WERI-Rb-1 (cell line): ENCODE data around the gene IST1.

Experiments
- DNase-seq: peaks from one replicate; pipeline ENCODE4 v3.0.0-alpha.2; 2020
- H3K27ac ChIP-seq: fragments of 250-450 bp; sonication (Bioruptor Pico); 2 replicates; pipeline ENCODE4 v1.5.1; 2020; ENCODE audit warnings: mild to moderate bottlenecking, moderate library complexity
- H3K27me3 ChIP-seq: fragments of 250-450 bp; sonication (Bioruptor Pico); 2 replicates; pipeline ENCODE4 v1.5.1; 2021; ENCODE audit warnings: mild to moderate bottlenecking, low read depth, moderate library complexity; ENCODE audit not compliant: insufficient read depth, severe bottlenecking
- H3K36me3 ChIP-seq: fragments of 250-450 bp; sonication (Bioruptor Pico); 2 replicates; pipeline ENCODE4 v1.5.1; 2020; ENCODE audit warnings: mild to moderate bottlenecking, moderate library complexity
- H3K4me3 ChIP-seq: 2 replicates; pipeline ENCODE4 v1.5.1; 2011; ENCODE audit warnings: low read depth, mild to moderate bottlenecking, control low read depth, low read length
- H3K9me3 ChIP-seq: fragments of 250-450 bp; sonication (Bioruptor Pico); 2 replicates; pipeline ENCODE4 v1.5.1; 2021; ENCODE audit warnings: mild to moderate bottlenecking, moderate library complexity; ENCODE audit not compliant: severe bottlenecking
- TF ChIP-seq, protein P1 (sequence below): IDR thresholded peaks from 2 replicates; pipeline ENCODE4 v1.5.1; 2011; ENCODE audit warnings: low read depth, mild to moderate bottlenecking, control low read depth, inconsistent platforms, low read length

Gene IST1

DNA sequence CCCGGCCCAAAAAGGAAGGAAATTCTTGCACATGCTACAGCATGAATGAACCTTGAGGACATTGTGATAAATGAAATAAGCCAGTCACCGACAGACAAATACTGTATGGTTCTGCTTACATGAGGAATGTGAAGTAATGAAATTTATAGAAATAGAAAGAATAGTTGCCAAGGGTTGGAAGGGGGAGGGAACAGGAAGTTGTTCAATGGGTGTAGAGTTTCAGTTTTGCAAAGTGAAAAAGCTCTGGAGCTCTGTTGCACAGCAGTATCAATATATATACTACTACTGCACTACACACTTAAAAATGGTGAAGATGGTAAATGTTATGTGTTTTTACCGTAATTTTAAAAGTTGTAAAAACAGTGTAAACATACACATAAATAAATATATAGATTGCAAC lies 61.2 kb downstream of the IST1 start:
- TF ChIP-seq, protein P1, sequence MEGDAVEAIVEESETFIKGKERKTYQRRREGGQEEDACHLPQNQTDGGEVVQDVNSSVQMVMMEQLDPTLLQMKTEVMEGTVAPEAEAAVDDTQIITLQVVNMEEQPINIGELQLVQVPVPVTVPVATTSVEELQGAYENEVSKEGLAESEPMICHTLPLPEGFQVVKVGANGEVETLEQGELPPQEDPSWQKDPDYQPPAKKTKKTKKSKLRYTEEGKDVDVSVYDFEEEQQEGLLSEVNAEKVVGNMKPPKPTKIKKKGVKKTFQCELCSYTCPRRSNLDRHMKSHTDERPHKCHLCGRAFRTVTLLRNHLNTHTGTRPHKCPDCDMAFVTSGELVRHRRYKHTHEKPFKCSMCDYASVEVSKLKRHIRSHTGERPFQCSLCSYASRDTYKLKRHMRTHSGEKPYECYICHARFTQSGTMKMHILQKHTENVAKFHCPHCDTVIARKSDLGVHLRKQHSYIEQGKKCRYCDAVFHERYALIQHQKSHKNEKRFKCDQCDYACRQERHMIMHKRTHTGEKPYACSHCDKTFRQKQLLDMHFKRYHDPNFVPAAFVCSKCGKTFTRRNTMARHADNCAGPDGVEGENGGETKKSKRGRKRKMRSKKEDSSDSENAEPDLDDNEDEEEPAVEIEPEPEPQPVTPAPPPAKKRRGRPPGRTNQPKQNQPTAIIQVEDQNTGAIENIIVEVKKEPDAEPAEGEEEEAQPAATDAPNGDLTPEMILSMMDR = no peak
- DNase-seq = no peak
- Histone ChIP-seq H3K4me3 (no peak overlapping the region), H3K27ac (no peak overlapping the region), H3K27me3 (no peaks in the 10 kb centered on the region), H3K36me3 (no peaks in the 10 kb centered on the region), H3K9me3 (no peaks in the 10 kb centered on the region)

- DNase-seq = peak; percentile 88
- no peak overlapping the region for H3K27ac ChIP-seq
Measured at GRCh38 chr16:71961066-71962039, 66.0 kb downstream of the IST1 start.

DNA sequence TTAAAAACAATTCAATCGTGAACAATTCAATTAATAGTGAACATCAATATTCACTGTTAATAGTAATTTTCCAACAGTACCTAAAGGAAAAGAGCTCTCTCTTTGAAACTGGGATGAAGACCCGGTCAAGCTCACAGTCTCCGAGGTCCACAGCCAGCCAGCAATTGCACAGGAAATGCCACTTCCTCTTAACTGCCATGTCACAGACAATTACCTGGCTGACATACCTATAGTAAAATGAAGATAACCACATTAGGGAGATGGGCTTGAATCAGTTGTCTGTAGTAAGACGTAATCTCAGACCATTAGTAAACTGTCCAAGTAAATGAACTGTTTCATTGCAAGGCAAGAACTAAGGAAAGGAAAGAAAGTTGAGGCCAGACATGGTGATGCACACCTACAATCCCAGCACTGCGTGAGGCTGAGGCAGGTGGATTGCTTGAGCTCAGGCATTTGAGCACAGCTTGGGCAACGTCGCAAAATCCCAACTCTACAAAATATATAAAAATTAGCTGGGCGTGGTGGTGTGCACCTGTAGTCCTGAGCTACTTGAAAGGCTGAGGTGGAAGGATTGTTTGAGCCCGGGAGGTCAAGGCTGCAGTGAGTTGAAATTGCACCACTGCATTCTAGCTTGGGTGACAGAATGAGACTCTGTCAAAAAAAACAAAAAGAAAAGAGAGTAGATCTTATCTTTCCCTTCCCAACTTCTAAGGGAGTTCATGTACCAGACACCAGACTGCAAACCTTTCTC lies 68.0 kb downstream of the IST1 start:
- Histone ChIP-seq H3K27me3 (no peaks in the 10 kb centered on the region), H3K4me3 (no peak overlapping the region), H3K27ac (no peak overlapping the region), H3K9me3 (no peaks in the 10 kb centered on the region), H3K36me3 (no peaks in the 10 kb centered on the region)
- TF ChIP-seq, protein P1 = no peak
- no peak for DNase-seq

More at GRCh38 chr16:71961066-71962039, 66.0 kb downstream of the IST1 start:
- Histone ChIP-seq H3K27me3 (no peaks in the 10 kb centered on the region), H3K36me3 (no peaks in the 10 kb centered on the region), H3K9me3 (no peaks in the 10 kb centered on the region), H3K4me3 (no peak overlapping the region)
- TF ChIP-seq, protein P1 = peak; percentile 78

DNA sequence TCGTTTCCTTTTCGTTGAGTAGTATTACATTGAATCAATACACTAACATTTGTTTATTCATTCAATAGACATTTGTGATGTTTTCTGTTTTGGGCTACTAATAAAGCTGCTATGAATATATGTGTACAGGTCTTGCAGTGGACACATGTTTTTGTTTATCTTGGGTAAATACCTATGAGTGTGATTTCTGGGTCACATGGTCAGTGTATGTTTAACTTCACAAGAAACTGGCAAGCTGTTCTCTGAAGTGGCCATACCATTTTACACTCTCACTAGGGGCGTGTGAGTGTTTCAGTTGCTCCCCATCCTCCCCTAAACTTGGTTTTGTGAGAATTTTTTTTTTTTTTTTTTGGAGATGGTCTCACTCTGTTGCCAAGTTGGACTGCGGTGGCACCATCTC lies 69.9 kb downstream of the IST1 start:
- H3K36me3 ChIP-seq = no peaks in the 10 kb centered on the region
- no peaks in the 10 kb centered on the region for H3K9me3 ChIP-seq
- no peaks in the 10 kb centered on the region for H3K27me3 ChIP-seq
- DNase-seq = no peak
- no peak overlapping the region for H3K27ac ChIP-seq
- no peak overlapping the region for H3K4me3 ChIP-seq
- TF ChIP-seq, protein P1 = no peak

DNA sequence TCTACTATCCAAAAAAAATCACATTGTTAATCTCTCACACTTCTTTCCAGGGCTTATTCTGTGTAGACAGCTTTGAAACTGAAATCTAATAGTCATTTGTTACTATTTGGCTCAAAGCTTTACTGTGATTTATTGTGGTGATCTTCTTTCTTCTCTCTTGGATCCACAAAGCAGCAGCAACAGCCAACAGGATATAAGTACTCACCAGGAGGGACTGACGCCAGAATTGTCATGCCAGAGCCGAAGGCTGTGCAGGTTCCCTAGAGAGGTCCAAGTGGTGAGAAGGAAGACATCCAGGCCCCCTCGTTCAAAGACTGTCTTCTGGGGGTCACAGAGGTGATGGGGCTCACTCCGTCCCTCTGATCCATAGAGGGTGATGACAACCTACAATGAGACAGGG lies 71.6 kb downstream of the IST1 start:
- TF ChIP-seq, protein P1 = no peak
- Histone ChIP-seq H3K4me3 (no peak overlapping the region), H3K27me3 (no peaks in the 10 kb centered on the region), H3K9me3 (no peaks in the 10 kb centered on the region), H3K36me3 (no peaks in the 10 kb centered on the region), H3K27ac (no peak overlapping the region; the same call in 1 of the 2 replicates)
- DNase-seq = peak; percentile 18
